OCI-LY3 (cell line): Measurements from ENCODE around the gene NCAM2.

ENCODE experiments used
- H2AFZ ChIP-seq: fragments of 200-600, 300-600 bp; shearing (Covaris generic); 2 replicates; pipeline ENCODE4 v1.6.0; 2014; ENCODE audit warnings: antibody characterized with exemption, low read depth, low read length
- H3K27ac ChIP-seq: fragments of 200-600, 300-600 bp; sonication (generic); 2 replicates; pipeline ENCODE4 v1.5.1; 2014; ENCODE audit warnings: mild to moderate bottlenecking, low read length, moderate library complexity, mixed read lengths
- H3K27me3 ChIP-seq: fragments of 200-600, 300-600 bp; sonication (generic); 2 replicates; pipeline ENCODE4 v1.6.1; 2014; ENCODE audit warnings: low read depth, low read length, mixed read lengths
- H3K36me3 ChIP-seq: fragments of 200-600, 300-600 bp; sonication (generic); replicated peaks from 2 replicates; pipeline ENCODE3; 2014; ENCODE audit warnings: low read depth, low read length, mixed read lengths
- H3K4me1 ChIP-seq: fragments of 300-600, 200-600 bp; sonication (generic); 2 replicates; pipeline ENCODE4 v1.6.1; 2014; ENCODE audit warnings: low read length, mixed read lengths
- H3K4me2 ChIP-seq: fragments of 200-600, 300-600 bp; sonication (generic); 2 replicates; pipeline ENCODE4 v1.6.1; 2014; ENCODE audit warnings: low read length, mixed read lengths
- H3K4me3 ChIP-seq: fragments of 300-600, 200-600 bp; sonication (generic); 2 replicates; pipeline ENCODE4 v1.5.1; 2014; ENCODE audit warnings: antibody characterized with exemption, mild to moderate bottlenecking, low read length, moderate library complexity
- H3K79me2 ChIP-seq: fragments of 300-600, 200-600 bp; shearing (Covaris generic); 2 replicates; pipeline ENCODE4 v1.6.1; 2014; ENCODE audit warnings: mild to moderate bottlenecking, low read length, mixed read lengths
- H3K9ac ChIP-seq: fragments of 300-600, 200-600 bp; shearing (Covaris generic); 2 replicates; pipeline ENCODE4 v1.6.0; 2014; ENCODE audit warnings: mild to moderate bottlenecking, low read length, moderate library complexity
- H3K9me3 ChIP-seq: fragments of 200-600, 300-600 bp; shearing (Covaris generic); 2 replicates; pipeline ENCODE4 v1.6.1; 2014; ENCODE audit warnings: low read length, mixed read lengths; ENCODE audit not compliant: insufficient read depth
- H4K20me1 ChIP-seq: fragments of 200-600, 300-600 bp; sonication (generic); 2 replicates; pipeline ENCODE4 v1.6.1; 2016; ENCODE audit warnings: low read length, mixed read lengths; ENCODE audit not compliant: insufficient read depth
- CTCF ChIP-seq: fragments of 200-600, 300-600 bp; sonication (generic); IDR thresholded peaks from 2 replicates; pipeline ENCODE4 v1.5.1; 2014; ENCODE audit warnings: antibody characterized with exemption, low read length, low read depth
- EZH2phosphoT487 ChIP-seq: fragments of 200-600 bp; shearing (Covaris generic); IDR thresholded peaks from 2 replicates; pipeline ENCODE4 v1.6.1; 2018; ENCODE audit warnings: antibody characterized with exemption, mixed run types, low read depth

NCAM2 gene

GRCh38 chr21:21188513-21189195, 190.4 kb downstream of the NCAM2 start:
- Histone ChIP-seq H3K36me3 (no peaks in the 10 kb centered on the region), H3K4me2 (no peak overlapping the region), H4K20me1 (no peaks in the 10 kb centered on the region), H3K4me3 (no peak overlapping the region), H2AFZ (no peak overlapping the region), H3K9me3 (no peaks in the 10 kb centered on the region), H3K79me2 (no peaks in the 10 kb centered on the region), H3K9ac (no peak overlapping the region), H3K27me3 (no peaks in the 10 kb centered on the region), H3K4me1 (peaks cover 13% of the 10 kb centered on the region), H3K27ac (no peak overlapping the region)
- TF ChIP-seq EZH2phosphoT487 (no peak), CTCF (no peak)

- TF ChIP-seq CTCF (no peak), EZH2phosphoT487 (no peak)
- Histone ChIP-seq H3K27ac (no peak overlapping the region), H3K36me3 (no peaks in the 10 kb centered on the region), H3K4me2 (no peak overlapping the region), H3K27me3 (no peaks in the 10 kb centered on the region), H3K4me1 (no peaks in the 10 kb centered on the region), H3K79me2 (no peaks in the 10 kb centered on the region), H3K9ac (no peak overlapping the region), H4K20me1 (no peaks in the 10 kb centered on the region), H3K9me3 (no peaks in the 10 kb centered on the region), H2AFZ (no peak overlapping the region), H3K4me3 (no peak overlapping the region)
Measured at GRCh38 chr21:21195417-21195943, 197.3 kb downstream of the NCAM2 start.

- Histone ChIP-seq H2AFZ (no peak overlapping the region), H3K27me3 (no peaks in the 10 kb centered on the region), H3K79me2 (no peaks in the 10 kb centered on the region), H3K4me2 (no peak overlapping the region), H3K4me1 (no peaks in the 10 kb centered on the region), H3K9me3 (no peaks in the 10 kb centered on the region), H3K27ac (no peak overlapping the region), H3K9ac (no peak overlapping the region), H4K20me1 (no peaks in the 10 kb centered on the region), H3K36me3 (no peaks in the 10 kb centered on the region), H3K4me3 (no peak overlapping the region)
- TF ChIP-seq EZH2phosphoT487 (no peak), CTCF (no peak)
Measured at GRCh38 chr21:21196087-21196486, 197.9 kb downstream of the NCAM2 start.

- no peak overlapping the region for H2AFZ ChIP-seq
- no peak overlapping the region for H3K27ac ChIP-seq
- no peak overlapping the region for H3K9ac ChIP-seq
- H3K4me3 ChIP-seq = no peak overlapping the region
- H3K36me3 ChIP-seq = no peaks in the 10 kb centered on the region
- no peaks in the 10 kb centered on the region for H4K20me1 ChIP-seq
- no peaks in the 10 kb centered on the region for H3K27me3 ChIP-seq
- no peak for TF ChIP-seq EZH2phosphoT487
- no peak for TF ChIP-seq CTCF
- no peaks in the 10 kb centered on the region for H3K4me1 ChIP-seq
- H3K4me2 ChIP-seq = no peak overlapping the region
- H3K79me2 ChIP-seq = no peaks in the 10 kb centered on the region
- no peaks in the 10 kb centered on the region for H3K9me3 ChIP-seq
Measured at GRCh38 chr21:21196848-21197247, 198.6 kb downstream of the NCAM2 start.
